Left lung (tissue), 10 donors: ENCODE measurements around the gene PSMD1. TPM values are rescaled to one million over a fixed set of nuclear protein-coding genes. Genes with fewer than 3 reads are reported as not detected.

Experiments
- ATAC-seq: fragments of 200-7000 bp; cut with Tn5 transposase; one replicate; pipeline ENCODE4 v1.9.1; 2020; ENCODE audit warnings: moderate library complexity
- DNase-seq, 4 donors: peaks; one replicate each; pipeline ENCODE4 v3.0.0-alpha.2; 2013 to 2020
- H3K27ac ChIP-seq, 2 donors: fragments of 200-600 bp; sonication (generic) in 1 of 2; one replicate each; pipeline versions ENCODE4 v1.5.0 to v1.8.0; 2020 to 2021
- H3K27me3 ChIP-seq, 2 donors: fragments of 200-600 bp; sonication (generic) in 1 of 2; one replicate each; pipeline versions ENCODE4 v1.5.0 to v1.8.0; 2020 to 2021
- H3K36me3 ChIP-seq, 2 donors: fragments of 200-600 bp; sonication (generic) in 1 of 2; one replicate each; pipeline versions ENCODE4 v1.5.0 to v1.8.0; 2020 to 2021
- H3K4me1 ChIP-seq, 2 donors: fragments of 200-600 bp; one replicate each; pipeline ENCODE4 v1.8.0; 2021
- H3K4me3 ChIP-seq, 2 donors: fragments of 200-600 bp; sonication (generic) in 1 of 2; one replicate each; pipeline versions ENCODE4 v1.5.0 to v1.8.0; 2020 to 2021; ENCODE audit warnings: mild to moderate bottlenecking in 1 of 2
- H3K9me3 ChIP-seq, 2 donors: fragments of 200-600 bp; sonication (generic) in 1 of 2; one replicate each; pipeline versions ENCODE4 v1.5.0 to v1.8.0; 2020 to 2021
- intact Hi-C, 2 donors: fragments of 100-400 bp; cut with DNase I; formaldehyde crosslinking; loops; one replicate each; pipeline versions ENCODE4 v1.11.2 to v1.14.2; 2022
- polyA plus RNA-seq, 6 donors: library from polyadenylated mRNA; unstranded; fragments of 120-200 nt; gene quantifications; one replicate each; pipeline ENCODE4 v1.2.1, GENCODE V29; 2013; ENCODE audit not compliant: insufficient read length in 6 of 6
- total RNA-seq, 2 donors: library from RNA; stranded (reverse); fragmentation: NEBNext Ultra II Directional; extraction: Animal tissue kit (Norgen Biotek cat#: 25700); gene quantifications; one replicate each; pipeline ENCODE4 v1.2.1, GENCODE V29; 2021
- TF ChIP-seq, protein P1 (sequence below), 2 donors: fragments of 200-600 bp; sonication (generic) in 1 of 2; IDR thresholded peaks; one replicate each; pipeline versions ENCODE4 v1.5.0 to v1.8.0; 2021; ENCODE audit warnings: antibody characterized with exemption in 2 of 2
- donor health status: DM: no; HTN: yes; CAD: no.
- donor health status: DM: no; HTN: no; CAD: no.

The PSMD1 gene
- total and polyA plus RNA-seq, 8 donors: 62.9 to 118 (median 75.9) TPM

DNA sequence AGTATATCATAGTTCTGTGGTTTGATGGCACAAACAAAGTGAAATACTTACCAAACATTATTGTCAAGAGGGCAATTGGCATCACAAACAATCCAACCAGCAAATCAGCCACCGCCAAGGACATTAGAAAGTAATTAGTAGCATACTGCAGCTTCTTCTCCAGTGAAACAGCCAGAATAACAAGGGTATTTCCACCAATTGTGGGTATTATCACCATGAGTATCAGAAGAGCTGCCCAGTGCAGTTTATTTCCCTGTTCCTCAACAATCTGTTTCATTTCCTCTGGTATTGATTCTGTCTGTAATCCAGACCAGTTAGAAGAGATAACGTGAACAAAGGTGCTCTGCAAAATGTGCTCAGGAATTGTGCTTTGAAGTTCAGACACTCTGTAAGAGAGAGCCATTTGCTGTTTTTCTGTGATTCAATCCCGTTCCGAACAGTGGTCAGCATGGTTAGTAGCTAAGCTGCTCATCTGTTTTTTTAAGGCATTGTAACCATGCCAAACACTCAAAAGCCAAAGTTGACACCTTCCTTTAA, 66.8 kb downstream of the PSMD1 start:
- H3K27ac ChIP-seq: peak overlapping the region in 1 of 2 donors; percentile 15
- TF ChIP-seq, protein P1, sequence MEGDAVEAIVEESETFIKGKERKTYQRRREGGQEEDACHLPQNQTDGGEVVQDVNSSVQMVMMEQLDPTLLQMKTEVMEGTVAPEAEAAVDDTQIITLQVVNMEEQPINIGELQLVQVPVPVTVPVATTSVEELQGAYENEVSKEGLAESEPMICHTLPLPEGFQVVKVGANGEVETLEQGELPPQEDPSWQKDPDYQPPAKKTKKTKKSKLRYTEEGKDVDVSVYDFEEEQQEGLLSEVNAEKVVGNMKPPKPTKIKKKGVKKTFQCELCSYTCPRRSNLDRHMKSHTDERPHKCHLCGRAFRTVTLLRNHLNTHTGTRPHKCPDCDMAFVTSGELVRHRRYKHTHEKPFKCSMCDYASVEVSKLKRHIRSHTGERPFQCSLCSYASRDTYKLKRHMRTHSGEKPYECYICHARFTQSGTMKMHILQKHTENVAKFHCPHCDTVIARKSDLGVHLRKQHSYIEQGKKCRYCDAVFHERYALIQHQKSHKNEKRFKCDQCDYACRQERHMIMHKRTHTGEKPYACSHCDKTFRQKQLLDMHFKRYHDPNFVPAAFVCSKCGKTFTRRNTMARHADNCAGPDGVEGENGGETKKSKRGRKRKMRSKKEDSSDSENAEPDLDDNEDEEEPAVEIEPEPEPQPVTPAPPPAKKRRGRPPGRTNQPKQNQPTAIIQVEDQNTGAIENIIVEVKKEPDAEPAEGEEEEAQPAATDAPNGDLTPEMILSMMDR (IDR thresholded peaks at IDR 0.05): no peak
- intact Hi-C loops: no loop called here

DNA sequence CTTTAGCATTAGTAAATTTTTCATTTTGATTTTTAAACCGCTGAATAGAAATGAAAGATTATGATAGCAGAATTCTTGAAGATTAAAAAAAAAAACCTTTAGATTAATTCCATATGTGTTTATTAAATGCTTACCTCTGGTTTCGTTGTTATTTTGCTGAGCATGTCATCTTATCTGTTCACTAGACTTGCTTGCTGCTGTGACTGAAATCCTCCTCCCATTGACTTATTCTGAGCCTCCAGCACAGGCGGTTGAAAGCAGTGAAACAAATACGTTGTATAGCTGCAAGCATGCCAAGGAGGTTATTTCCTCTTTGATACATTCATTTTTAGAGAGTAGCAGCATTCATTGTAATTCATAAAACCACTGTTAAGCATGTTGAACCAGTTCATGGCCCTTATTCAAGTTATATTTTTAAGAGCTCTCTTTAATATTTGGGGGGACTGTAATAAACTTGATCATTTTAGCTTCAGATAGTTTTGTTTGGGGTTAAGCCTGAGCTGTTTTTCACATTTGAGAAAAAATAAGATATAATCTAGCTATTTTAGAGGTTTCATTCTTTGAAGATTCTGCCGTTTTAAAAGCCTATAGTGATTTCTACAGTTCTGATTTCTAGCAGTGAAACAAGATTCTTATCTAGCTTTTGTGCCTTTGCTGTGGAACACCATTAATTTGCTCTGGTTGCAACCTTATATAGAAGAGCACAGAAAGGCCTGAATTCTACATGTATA, 68.3 kb downstream of the PSMD1 start, which contains the start of gene HTR2B:
Gene HTR2B, minus strand, starts transcription at position 205 of the 731 bp plus-strand sequence. CDS start 1,278 bp downstream, outside the sequence.
- TF ChIP-seq, protein P1 (IDR thresholded peaks at IDR 0.05): no peak
- peaks cover 0 to 20% of the 10 kb centered on the region in 2 donors for H3K4me1 ChIP-seq
- H3K27me3 ChIP-seq: no peaks in the 10 kb centered on the region
- H3K9me3 ChIP-seq: no peaks in the 10 kb centered on the region
- ATAC-seq (no peak), DNase-seq (peak in 1 of 4 donors; percentile 40)
- no peak within 1 kb of the TSS for H3K4me3 ChIP-seq
- peak within 1 kb of the TSS in 1 of 2 donors; percentile 5 for H3K27ac ChIP-seq
- H3K36me3 ChIP-seq: no peaks in the 10 kb centered on the region
- intact Hi-C loops: no loop called here

More for the DNA sequence above, 66.8 kb downstream of the PSMD1 start:
- no peaks in the 10 kb centered on the region for H3K27me3 ChIP-seq
- peak; percentile 42 for ATAC-seq
- no peak for DNase-seq
- peaks cover 0 to 20% of the 10 kb centered on the region in 2 donors for H3K4me1 ChIP-seq
- H3K4me3 ChIP-seq: no peak overlapping the region
- H3K36me3 ChIP-seq: no peaks in the 10 kb centered on the region
- H3K9me3 ChIP-seq: no peaks in the 10 kb centered on the region

DNA sequence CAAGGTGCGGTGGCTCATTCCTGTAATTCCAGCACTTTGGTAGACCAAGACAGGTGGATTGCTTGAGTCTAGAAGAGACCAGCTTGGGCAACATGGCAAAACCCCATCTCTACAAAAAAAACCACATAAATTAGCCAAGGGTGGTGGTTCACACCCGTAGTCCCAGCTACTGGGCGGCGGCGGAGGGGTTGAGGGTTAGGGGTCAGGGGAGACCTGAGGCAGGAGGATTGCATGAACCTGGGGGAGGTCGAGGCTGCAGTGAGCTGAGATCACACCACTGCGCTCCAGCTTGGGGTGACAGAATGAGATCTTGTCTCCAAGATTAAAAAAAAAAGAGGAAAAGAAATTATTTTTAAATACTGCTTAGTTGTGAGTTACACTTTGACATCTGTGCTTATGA, 69.5 kb downstream of the PSMD1 start:
- H3K4me3 ChIP-seq: no peak overlapping the region
- no peaks in the 10 kb centered on the region for H3K36me3 ChIP-seq
- DNase-seq (peak in 1 of 4 donors; percentile 59), ATAC-seq (no peak)
- no peaks in the 10 kb centered on the region for H3K9me3 ChIP-seq
- no peaks in the 10 kb centered on the region for H3K27me3 ChIP-seq
- no peak overlapping the region for H3K27ac ChIP-seq
- intact Hi-C loops: no loop called here
- H3K4me1 ChIP-seq: peaks cover 0 to 20% of the 10 kb centered on the region in 2 donors
- TF ChIP-seq, protein P1 (IDR thresholded peaks at IDR 0.05): no peak

DNA sequence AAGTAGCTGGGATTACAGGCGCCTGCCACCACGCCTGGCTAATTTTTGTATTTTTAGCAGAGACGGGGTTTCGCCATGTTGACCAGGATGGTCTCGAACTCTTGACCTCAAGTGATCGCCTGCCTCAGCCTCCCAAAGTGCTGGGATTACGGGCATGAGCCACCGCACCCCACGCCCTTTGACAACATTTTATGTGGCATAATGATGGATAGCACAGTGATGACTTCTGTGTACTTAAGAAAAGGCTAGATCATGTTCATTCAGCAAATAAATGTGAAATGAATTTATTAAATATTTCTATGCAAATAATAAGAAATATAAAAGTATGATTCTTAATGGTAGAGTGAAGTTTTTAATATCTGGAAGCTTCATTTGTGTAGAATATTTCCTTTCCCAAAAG, 70.8 kb downstream of the PSMD1 start:
- no peaks in the 10 kb centered on the region for H3K9me3 ChIP-seq
- H3K27ac ChIP-seq: no peak overlapping the region
- ATAC-seq: no peak
- peaks cover 0 to 20% of the 10 kb centered on the region in 2 donors for H3K4me1 ChIP-seq
- no peak overlapping the region for H3K4me3 ChIP-seq
- H3K27me3 ChIP-seq: no peaks in the 10 kb centered on the region
- intact Hi-C loops: no loop called here
- TF ChIP-seq, protein P1 (IDR thresholded peaks at IDR 0.05): no peak
- no peak for DNase-seq
- H3K36me3 ChIP-seq: no peaks in the 10 kb centered on the region

DNA sequence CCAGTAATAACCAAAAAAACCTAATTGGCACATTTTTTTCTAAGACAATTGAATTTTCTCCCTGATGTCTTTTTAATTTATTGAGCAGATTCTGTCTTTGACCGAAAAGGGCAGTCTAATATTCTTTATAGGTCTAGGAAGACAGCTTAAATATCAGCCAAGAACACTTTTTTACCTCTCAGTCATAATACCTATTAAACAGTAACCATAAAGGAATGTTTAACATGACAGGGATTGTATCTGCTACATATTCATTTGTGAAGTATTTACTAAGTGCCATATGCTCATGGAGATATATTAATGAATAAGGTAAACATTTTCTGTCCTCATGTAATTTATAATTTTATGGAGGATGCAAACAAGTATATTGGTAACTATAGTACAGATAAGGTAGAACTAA, 71.3 kb downstream of the PSMD1 start:
- H3K27ac ChIP-seq: no peak overlapping the region
- peaks cover 0 to 19% of the 10 kb centered on the region in 2 donors for H3K4me1 ChIP-seq
- no peak for ATAC-seq
- H3K27me3 ChIP-seq: no peaks in the 10 kb centered on the region
- intact Hi-C loops: no loop called here
- TF ChIP-seq, protein P1 (IDR thresholded peaks at IDR 0.05): no peak
- no peak overlapping the region for H3K4me3 ChIP-seq
- no peak for DNase-seq
- no peaks in the 10 kb centered on the region for H3K9me3 ChIP-seq
- no peaks in the 10 kb centered on the region for H3K36me3 ChIP-seq
